ENCODE results near the gene CD38.

Gene CD38

GRCh38 chr4:15779306-15779705 is 1.2 kb downstream of the CD38 start:
- TF ChIP-seq RAD21 (IDR thresholded peaks at IDR 0.05; ENCODE audit: low read depth) (peak; percentile 37; the same call in 1 of the 2 replicates), EGR1 (IDR thresholded peaks at IDR 0.05) (no peak), CEBPB (IDR thresholded peaks at IDR 0.05) (0 out of 2 replicates have a peak, but pooled peaks have one; percentile 2)

- TF ChIP-seq CEBPB (IDR thresholded peaks at IDR 0.05) (no peak), TAF1 (IDR thresholded peaks at IDR 0.05; ENCODE audit: low read depth) (no peak), TCF12 (IDR thresholded peaks at IDR 0.05; ENCODE audit: low read depth) (no peak), TEAD4 (IDR thresholded peaks at IDR 0.05) (no peak), FOXM1 (IDR thresholded peaks at IDR 0.05; ENCODE audit: borderline replicate concordance, low read depth) (no peak), NFIC (IDR thresholded peaks at IDR 0.05) (no peak), YY1 (IDR thresholded peaks at IDR 0.05; ENCODE audit: low read depth) (no peak), RAD21 (IDR thresholded peaks at IDR 0.05; ENCODE audit: low read depth) (no peak), USF1 (IDR thresholded peaks at IDR 0.05) (no peak), ZBTB7A (IDR thresholded peaks at IDR 0.05; ENCODE audit: low read depth) (no peak), CREB1 (IDR thresholded peaks at IDR 0.05; ENCODE audit: low read depth) (no peak), MAX (IDR thresholded peaks at IDR 0.05) (no peak)
Observed at GRCh38 chr4:15779809-15780208, 1.7 kb downstream of the CD38 start.

GRCh38 chr4:15781427-15782095 is 3.4 kb downstream of the CD38 start:
- TF ChIP-seq REST (IDR thresholded peaks at IDR 0.05; ENCODE audit: low read depth), result no peak
- TF ChIP-seq ZBTB7A (IDR thresholded peaks at IDR 0.05; ENCODE audit: low read depth), result no peak
- no peak for TF ChIP-seq RAD21 (IDR thresholded peaks at IDR 0.05; ENCODE audit: low read depth)
- no peak for TF ChIP-seq YY1 (IDR thresholded peaks at IDR 0.05; ENCODE audit: low read depth)
- no peak for TF ChIP-seq TCF12 (IDR thresholded peaks at IDR 0.05; ENCODE audit: low read depth)
- no peak for TF ChIP-seq TAF1 (IDR thresholded peaks at IDR 0.05; ENCODE audit: low read depth)
- TF ChIP-seq CEBPB (IDR thresholded peaks at IDR 0.05), result no peak
- no peak for TF ChIP-seq MAX (IDR thresholded peaks at IDR 0.05)

- no peak for TF ChIP-seq NFIC (IDR thresholded peaks at IDR 0.05)
- no peak for TF ChIP-seq REST (IDR thresholded peaks at IDR 0.05; ENCODE audit: low read depth)
- no peak for TF ChIP-seq EP300 (IDR thresholded peaks at IDR 0.05; ENCODE audit: borderline replicate concordance)
- TF ChIP-seq EGR1 (IDR thresholded peaks at IDR 0.05), result no peak
- TF ChIP-seq MAX (IDR thresholded peaks at IDR 0.05), result no peak
- no peak for TF ChIP-seq ZBTB7A (IDR thresholded peaks at IDR 0.05; ENCODE audit: low read depth)
Observed at GRCh38 chr4:15783676-15784075, 5.5 kb downstream of the CD38 start.

- TF ChIP-seq REST (IDR thresholded peaks at IDR 0.05; ENCODE audit: low read depth), result no peak
- TF ChIP-seq USF1 (IDR thresholded peaks at IDR 0.05), result no peak
- TF ChIP-seq EGR1 (IDR thresholded peaks at IDR 0.05), result no peak
- TF ChIP-seq MAX (IDR thresholded peaks at IDR 0.05), result no peak
- no peak for TF ChIP-seq FOXM1 (IDR thresholded peaks at IDR 0.05; ENCODE audit: borderline replicate concordance, low read depth)
- TF ChIP-seq TAF1 (IDR thresholded peaks at IDR 0.05; ENCODE audit: low read depth), result no peak
- no peak for TF ChIP-seq RAD21 (IDR thresholded peaks at IDR 0.05; ENCODE audit: low read depth)
- no peak for TF ChIP-seq YY1 (IDR thresholded peaks at IDR 0.05; ENCODE audit: low read depth)
- TF ChIP-seq TEAD4 (IDR thresholded peaks at IDR 0.05), result no peak
- no peak for TF ChIP-seq NFIC (IDR thresholded peaks at IDR 0.05)
Observed at GRCh38 chr4:15784959-15785634, 7.0 kb downstream of the CD38 start.

Data from Ishikawa (cell line).